HG03460 (cell line): ENCODE data around the gene DHX57.

Source experiments
- ATAC-seq: cut with Tn5 transposase; IDR thresholded peaks from one replicate; pipeline ENCODE4 v1.9.1; 2021; ENCODE audit not compliant: unreplicated experiment

The DHX57 gene

GRCh38 chr2:38751596-38752410 is 123.9 kb downstream of the DHX57 start:
- ATAC-seq, result peak; percentile 30

- ATAC-seq, result peak; percentile 79
These were observed 124.7 kb downstream of the DHX57 start, which contains the start of gene SRSF7 for GRCh38 chr2:38750891-38751595. Gene SRSF7 (minus strand): TSS chr2:38751361. CDS start chr2:38751256, 105 bp downstream.

GRCh38 chr2:38750011-38750890 is 125.5 kb downstream of the DHX57 start:
- peak; percentile 37 for ATAC-seq

- no peak for ATAC-seq
These were observed 126.6 kb downstream of the DHX57 start for GRCh38 chr2:38748943-38749804.

GRCh38 chr2:38748391-38748790 is 127.3 kb downstream of the DHX57 start:
- ATAC-seq, result no peak

- ATAC-seq, result no peak
These were observed 127.9 kb downstream of the DHX57 start for GRCh38 chr2:38747819-38748218.
